Stimulated activated naive CD8-positive, alpha-beta T cell treated with anti-CD3 and anti-CD28 coated beads, Interleukin-15, Interleukin-2, amounts not matched to agents 100 ng/mL and 50 ng/mL, for 24 hours (primary cell): Measurements from ENCODE around the gene PFDN4.

Experiments
- H3K27ac Mint-ChIP-seq: one replicate; pipeline ENCODE4 v1.8.0; 2021; ENCODE audit warnings: mild to moderate bottlenecking, mixed read lengths
- H3K27me3 Mint-ChIP-seq: one replicate; pipeline ENCODE4 v1.8.0; 2021; ENCODE audit warnings: mixed read lengths
- H3K36me3 Mint-ChIP-seq: one replicate; pipeline ENCODE4 v1.8.0; 2021; ENCODE audit warnings: low read depth, mixed read lengths
- H3K4me1 Mint-ChIP-seq: one replicate; pipeline ENCODE4 v1.8.0; 2021; ENCODE audit warnings: low read depth, mixed read lengths
- H3K4me3 Mint-ChIP-seq: one replicate; pipeline ENCODE4 v1.8.0; 2021; ENCODE audit warnings: mild to moderate bottlenecking, mixed read lengths
- H3K9me3 Mint-ChIP-seq: one replicate; pipeline ENCODE4 v1.8.0; 2021; ENCODE audit warnings: mixed read lengths

The PFDN4 gene

GRCh38 chr20:54207743-54208547 is at the start of gene PFDN4:
Gene PFDN4 (plus strand): TSS chr20:54208087. CDS start chr20:54208101, 14 bp downstream.
- H3K9me3 Mint-ChIP-seq, result no peaks in the 10 kb centered on the region
- peak within 1 kb of the TSS; percentile 100 for H3K27ac Mint-ChIP-seq
- peaks cover 65% of the 10 kb centered on the region for H3K4me1 Mint-ChIP-seq
- H3K27me3 Mint-ChIP-seq, result no peaks in the 10 kb centered on the region
- H3K36me3 Mint-ChIP-seq, result peaks cover 28% of the 10 kb centered on the region
- H3K4me3 Mint-ChIP-seq, result peak within 1 kb of the TSS; percentile 97

- H3K27me3 Mint-ChIP-seq, result peaks cover 23% of the 10 kb centered on the region
- H3K27ac Mint-ChIP-seq, result no peak overlapping the region
- no peak overlapping the region for H3K4me3 Mint-ChIP-seq
- no peaks in the 10 kb centered on the region for H3K36me3 Mint-ChIP-seq
- H3K9me3 Mint-ChIP-seq, result no peaks in the 10 kb centered on the region
- H3K4me1 Mint-ChIP-seq, result no peaks in the 10 kb centered on the region
Measured at GRCh38 chr20:54158226-54158625, 49.7 kb upstream of the PFDN4 start.

- H3K27ac Mint-ChIP-seq, result no peak overlapping the region
- no peaks in the 10 kb centered on the region for H3K36me3 Mint-ChIP-seq
- no peak overlapping the region for H3K4me3 Mint-ChIP-seq
- H3K4me1 Mint-ChIP-seq, result no peaks in the 10 kb centered on the region
- H3K9me3 Mint-ChIP-seq, result no peaks in the 10 kb centered on the region
- peaks cover 24% of the 10 kb centered on the region for H3K27me3 Mint-ChIP-seq
Measured at GRCh38 chr20:54158856-54159418, 49.0 kb upstream of the PFDN4 start.

- no peaks in the 10 kb centered on the region for H3K4me1 Mint-ChIP-seq
- H3K4me3 Mint-ChIP-seq, result no peak overlapping the region
- H3K36me3 Mint-ChIP-seq, result no peaks in the 10 kb centered on the region
- H3K9me3 Mint-ChIP-seq, result no peaks in the 10 kb centered on the region
- H3K27me3 Mint-ChIP-seq, result peaks cover 26% of the 10 kb centered on the region
- H3K27ac Mint-ChIP-seq, result no peak overlapping the region
Measured at GRCh38 chr20:54160065-54161007, 47.6 kb upstream of the PFDN4 start.

GRCh38 chr20:54161008-54161820 is 46.7 kb upstream of the PFDN4 start:
- H3K4me3 Mint-ChIP-seq, result no peak overlapping the region
- no peaks in the 10 kb centered on the region for H3K4me1 Mint-ChIP-seq
- peaks cover 32% of the 10 kb centered on the region for H3K27me3 Mint-ChIP-seq
- H3K27ac Mint-ChIP-seq, result no peak overlapping the region
- no peaks in the 10 kb centered on the region for H3K36me3 Mint-ChIP-seq
- H3K9me3 Mint-ChIP-seq, result no peaks in the 10 kb centered on the region

- no peaks in the 10 kb centered on the region for H3K36me3 Mint-ChIP-seq
- H3K4me3 Mint-ChIP-seq, result no peak overlapping the region
- no peaks in the 10 kb centered on the region for H3K4me1 Mint-ChIP-seq
- no peak overlapping the region for H3K27ac Mint-ChIP-seq
- no peaks in the 10 kb centered on the region for H3K9me3 Mint-ChIP-seq
- peaks cover 32% of the 10 kb centered on the region for H3K27me3 Mint-ChIP-seq
Measured at GRCh38 chr20:54161821-54162149, 46.1 kb upstream of the PFDN4 start.

GRCh38 chr20:54162378-54163009 is 45.4 kb upstream of the PFDN4 start:
- peaks cover 32% of the 10 kb centered on the region for H3K27me3 Mint-ChIP-seq
- no peak overlapping the region for H3K27ac Mint-ChIP-seq
- no peaks in the 10 kb centered on the region for H3K9me3 Mint-ChIP-seq
- H3K4me3 Mint-ChIP-seq, result no peak overlapping the region
- H3K36me3 Mint-ChIP-seq, result no peaks in the 10 kb centered on the region
- H3K4me1 Mint-ChIP-seq, result no peaks in the 10 kb centered on the region

GRCh38 chr20:54163402-54163801 is 44.5 kb upstream of the PFDN4 start:
- Mint-ChIP-seq H3K27me3 (peaks cover 40% of the 10 kb centered on the region), H3K36me3 (no peaks in the 10 kb centered on the region), H3K4me3 (no peak overlapping the region), H3K4me1 (no peaks in the 10 kb centered on the region), H3K27ac (no peak overlapping the region), H3K9me3 (no peaks in the 10 kb centered on the region)

GRCh38 chr20:54165014-54165413 is 42.9 kb upstream of the PFDN4 start:
- Mint-ChIP-seq H3K36me3 (no peaks in the 10 kb centered on the region), H3K4me1 (no peaks in the 10 kb centered on the region), H3K27me3 (peaks cover 53% of the 10 kb centered on the region), H3K27ac (no peak overlapping the region), H3K9me3 (no peaks in the 10 kb centered on the region), H3K4me3 (no peak overlapping the region)

- H3K9me3 Mint-ChIP-seq, result no peaks in the 10 kb centered on the region
- H3K27ac Mint-ChIP-seq, result no peak overlapping the region
- no peaks in the 10 kb centered on the region for H3K4me1 Mint-ChIP-seq
- H3K4me3 Mint-ChIP-seq, result no peak overlapping the region
- peaks cover 60% of the 10 kb centered on the region for H3K27me3 Mint-ChIP-seq
- H3K36me3 Mint-ChIP-seq, result no peaks in the 10 kb centered on the region
Measured at GRCh38 chr20:54165803-54166202, 42.1 kb upstream of the PFDN4 start.

- peaks cover 65% of the 10 kb centered on the region for H3K27me3 Mint-ChIP-seq
- H3K36me3 Mint-ChIP-seq, result no peaks in the 10 kb centered on the region
- H3K4me3 Mint-ChIP-seq, result no peak overlapping the region
- H3K9me3 Mint-ChIP-seq, result no peaks in the 10 kb centered on the region
- no peak overlapping the region for H3K27ac Mint-ChIP-seq
- no peaks in the 10 kb centered on the region for H3K4me1 Mint-ChIP-seq
Measured at GRCh38 chr20:54166987-54167662, 40.8 kb upstream of the PFDN4 start.

- Mint-ChIP-seq H3K36me3 (no peaks in the 10 kb centered on the region), H3K4me3 (no peak overlapping the region), H3K27me3 (peaks cover 69% of the 10 kb centered on the region), H3K27ac (no peak overlapping the region), H3K9me3 (no peaks in the 10 kb centered on the region), H3K4me1 (peaks cover 8% of the 10 kb centered on the region)
Measured at GRCh38 chr20:54167909-54168872, 39.7 kb upstream of the PFDN4 start.
